Activated T-cell treated with anti-CD3 and anti-CD28 coated beads for 48 hours (primary cell): ENCODE data around the gene MAN1A1.

Experiments used
- DNase-seq: peaks from one replicate; pipeline ENCODE4 v3.0.0-alpha.2; 2020; ENCODE audit warnings: low read depth

The MAN1A1 gene

DNA sequence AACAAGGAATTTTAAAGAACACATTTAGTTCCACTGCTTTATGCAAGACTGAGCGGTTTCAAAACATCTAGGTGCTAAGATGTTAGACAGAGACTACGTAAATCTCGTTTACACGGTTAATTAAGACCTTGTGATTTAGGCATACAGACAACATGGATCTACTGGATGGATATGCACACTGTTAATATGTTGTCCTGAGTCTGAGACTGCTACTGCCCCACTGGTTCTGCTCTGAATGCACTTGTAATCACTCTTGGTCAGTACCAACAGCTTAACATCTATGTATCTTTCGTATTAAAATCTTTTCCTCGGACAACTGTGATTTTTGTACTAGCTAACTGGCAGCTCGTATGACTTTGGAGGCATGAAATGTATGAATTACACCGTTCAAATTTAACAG is 3.1 kb downstream of the MAN1A1 start:
- no peak for DNase-seq

DNA sequence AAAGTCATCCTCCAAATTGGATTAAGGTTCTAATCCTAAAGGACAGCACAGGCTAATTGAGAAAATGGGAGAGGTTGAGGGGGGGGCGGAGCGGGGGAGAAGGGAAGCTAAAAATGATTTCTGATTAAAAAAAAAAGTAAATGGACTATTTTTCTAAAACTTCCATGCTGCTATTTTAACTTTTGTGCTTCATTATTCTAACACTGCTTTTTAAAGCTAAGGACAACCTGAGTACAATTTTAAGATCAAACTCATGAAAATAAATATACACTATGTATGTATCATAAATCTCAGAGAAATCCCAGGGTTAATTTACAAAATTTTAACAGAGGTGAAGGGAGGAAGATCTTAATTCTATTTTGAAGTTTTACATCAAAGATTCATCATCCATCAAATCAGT is 4.4 kb downstream of the MAN1A1 start:
- no peak for DNase-seq

DNA sequence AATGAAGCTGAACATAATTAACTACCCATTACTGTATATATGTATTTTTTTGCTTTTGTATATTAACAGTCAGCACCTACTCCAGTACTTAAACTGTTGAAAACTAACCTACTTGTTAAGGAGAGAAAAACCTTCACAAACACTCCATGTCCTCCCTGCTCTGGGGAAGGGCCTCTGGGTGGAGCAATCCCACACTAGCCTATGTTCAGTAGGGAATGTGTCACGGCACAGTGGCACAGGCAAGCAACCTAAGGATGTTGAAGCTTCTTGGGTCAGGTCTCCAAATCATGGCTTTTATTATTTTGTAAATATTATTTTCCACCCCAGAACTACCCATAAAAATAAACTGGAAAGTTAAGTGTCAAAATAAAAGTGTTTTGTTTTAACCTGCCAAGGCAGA is 5.3 kb downstream of the MAN1A1 start:
- no peak for DNase-seq

DNA sequence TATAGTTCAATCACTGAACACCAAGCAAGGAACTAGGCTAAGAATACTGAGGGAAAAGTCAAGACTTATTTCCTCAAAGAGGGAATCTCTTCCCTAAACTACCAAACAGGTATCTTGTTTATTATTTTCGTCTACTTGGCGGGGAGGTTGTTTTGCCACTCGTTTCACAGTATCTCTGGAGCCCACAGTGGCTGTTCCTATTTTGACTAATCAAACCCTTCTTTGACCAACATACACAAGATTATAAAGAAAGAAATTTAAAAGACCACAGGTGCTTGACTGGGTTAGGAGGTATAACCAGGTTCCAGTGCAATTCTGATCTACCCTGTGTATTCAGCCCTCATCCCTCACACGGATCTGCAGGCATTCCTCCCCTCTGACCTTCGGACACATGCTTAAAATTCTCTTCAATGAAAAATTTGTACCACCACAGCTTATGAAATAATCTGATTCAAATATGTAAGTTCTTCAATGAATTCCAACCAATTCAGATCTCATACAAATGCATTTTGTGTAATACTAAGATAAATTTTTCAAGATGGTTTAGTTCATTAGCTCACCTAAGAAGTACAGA is 5.9 kb downstream of the MAN1A1 start:
- no peak for DNase-seq

DNA sequence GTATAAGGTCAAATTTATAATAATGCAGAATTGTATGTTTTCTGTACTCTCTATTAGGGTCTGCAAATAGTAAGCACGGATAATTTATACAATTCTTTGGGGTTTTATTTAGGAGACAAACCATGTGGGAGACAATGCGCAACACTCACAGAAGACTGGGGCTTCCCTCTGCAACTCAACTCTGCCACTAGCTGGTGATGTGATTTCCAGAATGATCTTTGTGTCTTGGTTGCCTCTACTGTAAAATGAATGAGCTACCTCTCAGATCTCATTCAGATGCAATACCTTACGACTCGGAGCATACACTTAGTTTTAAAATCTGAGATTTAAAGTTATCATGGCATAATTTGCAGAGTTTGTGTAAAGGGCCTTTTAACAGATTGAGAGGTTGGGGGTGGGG is 6.4 kb downstream of the MAN1A1 start:
- DNase-seq, result no peak

DNA sequence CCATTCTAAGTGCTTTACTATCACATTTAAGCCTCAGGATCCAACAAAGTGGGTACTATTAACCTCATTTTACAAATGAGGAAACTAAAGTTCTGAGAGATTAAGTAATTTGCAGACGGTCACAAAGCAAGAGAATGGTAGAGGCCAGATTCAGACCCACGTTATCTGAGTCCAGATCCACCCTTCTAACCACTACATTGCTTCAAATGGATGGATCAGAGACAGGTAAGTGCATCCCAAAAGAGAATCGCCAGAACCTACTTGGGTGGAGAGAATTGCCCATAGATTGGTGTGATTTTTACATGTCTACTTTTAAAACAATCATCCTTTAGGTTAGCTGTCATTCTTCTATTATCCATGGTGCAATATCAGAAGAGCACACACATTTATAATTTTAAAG is 7.1 kb downstream of the MAN1A1 start:
- no peak for DNase-seq

DNA sequence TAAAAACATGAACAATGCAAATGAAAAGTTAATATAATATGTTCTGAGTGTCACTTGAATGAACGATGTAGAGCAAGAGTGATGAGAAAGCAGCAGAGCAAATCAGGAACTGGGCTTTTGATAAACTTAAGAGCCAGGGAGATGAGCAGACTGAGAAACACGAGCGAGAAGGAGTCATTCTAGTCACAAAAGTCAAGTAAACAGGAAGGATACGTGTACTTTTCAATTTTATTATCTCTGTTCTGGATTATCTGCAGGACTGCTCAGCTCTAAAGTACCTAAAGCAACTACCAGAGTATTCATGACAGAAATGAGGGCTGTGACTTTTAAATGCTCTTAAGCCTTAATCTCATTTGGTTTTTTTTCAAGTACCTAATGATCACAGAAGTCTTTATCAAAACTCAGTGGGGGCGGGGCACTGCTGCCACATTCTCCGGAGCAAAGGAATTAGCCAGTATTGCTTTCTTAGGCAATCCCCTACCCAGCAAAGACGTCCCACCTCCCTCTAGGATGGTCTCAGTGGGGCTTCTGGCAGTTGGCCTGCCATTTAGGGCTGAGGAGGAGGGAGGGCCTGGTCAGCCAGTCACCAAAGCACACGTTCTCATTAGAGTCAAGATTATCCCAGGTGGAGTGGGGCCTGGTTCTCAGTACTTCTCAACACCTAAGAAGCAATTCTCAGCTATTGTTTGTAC is 8.6 kb downstream of the MAN1A1 start:
- DNase-seq, result no peak

DNA sequence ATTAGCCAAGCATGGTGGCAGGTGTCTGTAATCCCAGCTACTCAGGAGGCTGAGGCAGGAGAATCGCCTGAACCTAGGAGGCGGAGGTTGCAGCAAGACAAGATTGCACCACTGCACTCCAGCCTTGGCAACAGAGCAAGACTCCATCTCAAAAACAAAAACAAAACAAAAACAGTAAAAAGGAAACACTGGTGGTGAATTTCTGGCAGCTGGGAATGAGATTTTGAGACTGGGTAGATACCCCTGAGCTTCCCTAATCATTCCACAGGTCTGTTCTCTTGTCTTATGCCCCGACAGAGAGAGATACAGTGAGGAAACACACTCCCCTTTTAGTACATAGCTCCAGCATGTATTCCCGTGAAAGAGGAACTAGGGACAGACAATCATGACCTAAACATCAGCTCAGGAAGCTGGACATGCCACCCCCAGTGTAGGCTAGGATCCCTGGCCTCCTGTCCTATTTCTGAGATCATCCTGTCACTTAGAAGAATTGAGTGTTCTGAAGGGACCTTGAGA is 9.6 kb downstream of the MAN1A1 start:
- DNase-seq, result no peak

DNA sequence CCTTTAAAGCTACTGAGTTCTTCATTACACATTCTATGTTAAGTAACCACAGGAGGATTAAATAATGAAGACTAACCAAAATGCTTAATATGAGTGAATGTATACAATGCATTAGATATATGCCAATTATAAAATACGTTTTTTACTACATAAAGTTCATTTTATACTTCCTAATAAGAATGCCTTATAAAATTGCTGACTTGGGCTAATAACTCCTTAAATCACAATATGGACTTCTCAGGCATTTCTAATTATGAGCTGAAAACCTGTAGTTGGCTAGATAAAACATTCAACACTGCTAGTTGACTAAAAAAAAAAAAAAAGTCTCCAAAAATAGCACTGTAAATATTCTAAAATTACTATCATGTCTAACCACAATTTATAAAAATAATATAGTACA is 11.8 kb downstream of the MAN1A1 start:
- DNase-seq, result no peak

DNA sequence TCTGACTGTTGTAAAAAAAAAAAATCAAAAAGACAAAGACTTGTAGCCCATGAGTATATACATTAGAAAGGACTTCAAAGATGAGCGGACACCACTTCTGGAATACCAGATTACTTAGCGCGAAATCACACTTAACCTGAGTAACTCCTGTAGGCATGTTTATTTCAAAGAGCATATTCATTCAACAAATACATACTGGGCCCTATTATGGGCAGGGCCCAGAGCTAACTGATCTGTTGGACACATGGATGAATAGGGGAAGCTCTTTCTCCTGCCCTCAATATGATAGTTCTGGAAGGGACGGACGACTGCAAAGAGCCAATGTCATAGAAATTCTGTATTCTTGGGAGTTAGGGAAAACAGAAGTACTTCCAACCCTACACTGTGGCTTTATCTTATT is 12.3 kb downstream of the MAN1A1 start:
- no peak for DNase-seq

DNA sequence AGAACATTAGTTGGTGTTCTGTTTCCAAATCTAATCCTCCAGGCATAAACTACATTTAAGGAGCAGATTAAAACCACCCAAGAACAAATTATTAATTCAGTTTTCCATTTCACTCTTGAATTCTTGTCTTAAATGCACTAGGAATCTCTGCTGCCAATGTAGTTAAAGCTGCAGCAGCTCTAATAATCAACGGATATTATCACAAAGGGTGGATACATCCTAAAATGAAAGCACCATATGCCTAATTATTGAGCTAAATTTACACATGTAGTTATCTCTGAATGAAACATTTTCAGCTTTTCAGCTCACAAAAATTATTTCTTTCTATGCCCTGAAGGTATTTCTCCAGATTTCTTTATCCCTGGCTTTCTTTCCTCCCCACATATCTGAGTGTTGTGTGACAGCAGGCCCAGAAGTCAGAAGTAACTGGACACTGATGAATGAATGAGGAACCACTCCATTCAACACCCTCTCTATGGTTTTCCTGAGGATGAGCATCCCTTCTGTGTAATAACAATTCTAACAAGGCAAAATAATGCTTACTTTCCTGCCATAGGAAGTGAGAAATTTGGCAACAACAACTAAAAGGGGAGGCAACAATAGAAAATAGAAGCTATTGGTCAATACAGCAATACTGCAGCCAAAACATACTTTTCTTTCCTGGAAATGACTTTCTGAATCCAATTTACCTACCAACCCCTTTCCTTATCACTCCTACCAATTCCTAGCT is 14.9 kb downstream of the MAN1A1 start:
- no peak for DNase-seq

DNA sequence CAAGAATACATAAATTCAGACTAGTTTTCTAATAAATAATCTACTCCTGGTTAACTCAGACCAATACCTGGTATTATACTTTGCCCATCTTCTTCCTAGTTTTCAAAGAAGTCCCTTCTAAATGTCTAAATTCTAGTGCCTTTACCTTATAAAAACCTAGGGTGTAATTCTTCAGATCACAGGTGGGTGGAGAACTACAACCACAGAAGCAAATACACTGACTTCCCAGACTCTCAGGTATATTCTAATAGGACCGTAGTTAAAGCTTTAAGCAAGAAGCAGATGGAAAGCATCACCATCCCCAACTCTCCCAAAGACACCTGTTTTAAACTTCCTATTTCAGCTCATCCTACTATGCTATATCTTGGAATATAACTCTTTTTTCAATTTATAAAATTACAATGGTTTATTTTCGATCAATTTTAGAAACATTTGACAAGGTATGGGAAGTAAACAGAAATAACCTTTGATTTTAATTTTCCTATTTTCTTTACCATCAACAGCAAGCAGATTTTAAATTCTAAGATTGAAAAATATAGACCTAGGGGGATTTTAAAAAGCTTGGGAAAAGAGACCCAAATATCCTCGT is 15.8 kb downstream of the MAN1A1 start:
- DNase-seq, result no peak

DNA sequence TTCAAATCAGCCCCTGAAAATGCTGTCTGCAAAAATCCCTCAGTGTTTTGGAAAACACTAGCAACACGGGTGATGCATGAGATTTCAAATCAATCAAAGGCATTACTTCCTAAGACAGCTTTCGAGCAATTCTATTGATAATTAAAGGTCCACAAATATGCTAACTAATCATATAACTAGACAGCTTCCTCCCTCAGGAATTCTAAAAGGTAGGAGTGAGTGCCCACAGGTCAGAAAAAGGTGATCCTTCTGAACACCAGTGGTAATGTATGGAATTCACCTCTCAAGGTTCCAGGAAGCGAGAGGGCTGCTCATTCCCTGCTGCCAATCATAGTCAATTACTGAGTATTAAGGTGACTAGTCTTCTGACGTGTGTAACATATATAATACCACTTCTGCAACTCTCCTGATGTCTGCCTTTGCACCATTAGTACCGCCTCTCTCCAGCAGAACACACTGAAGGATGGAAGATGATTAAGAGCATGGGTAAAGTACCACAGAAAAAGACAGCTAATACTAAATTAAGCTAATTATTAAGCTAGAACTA is 16.4 kb downstream of the MAN1A1 start:
- DNase-seq, result no peak

DNA sequence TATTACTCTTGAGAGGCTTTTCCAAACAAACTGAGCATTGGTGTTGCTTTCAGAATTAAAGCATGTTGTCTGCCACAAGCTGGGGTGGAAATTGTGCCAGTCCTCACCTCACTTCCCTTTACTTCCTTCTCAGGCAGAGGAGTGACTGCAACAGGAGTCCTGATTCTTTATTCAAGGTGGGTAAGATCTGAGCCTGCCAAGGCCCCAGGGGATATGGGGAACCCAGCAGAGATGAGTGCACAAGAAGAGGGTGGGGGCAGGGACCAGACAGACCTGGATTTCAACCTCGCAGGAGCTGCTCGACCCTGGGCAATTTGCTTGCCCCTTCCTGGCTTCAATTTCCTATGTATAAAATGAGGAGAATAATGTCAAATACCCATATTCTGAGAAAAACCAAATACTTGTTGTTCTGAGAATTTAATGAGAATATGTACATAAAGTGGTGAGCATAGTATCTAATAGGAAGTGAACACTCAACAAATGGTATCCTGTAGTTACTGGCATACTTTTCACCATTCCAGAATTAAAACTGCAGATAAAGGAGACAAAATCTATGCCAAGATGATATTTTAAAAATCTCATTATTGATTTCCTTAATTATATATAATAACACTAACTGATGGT is 17.8 kb downstream of the MAN1A1 start:
- DNase-seq, result no peak

DNA sequence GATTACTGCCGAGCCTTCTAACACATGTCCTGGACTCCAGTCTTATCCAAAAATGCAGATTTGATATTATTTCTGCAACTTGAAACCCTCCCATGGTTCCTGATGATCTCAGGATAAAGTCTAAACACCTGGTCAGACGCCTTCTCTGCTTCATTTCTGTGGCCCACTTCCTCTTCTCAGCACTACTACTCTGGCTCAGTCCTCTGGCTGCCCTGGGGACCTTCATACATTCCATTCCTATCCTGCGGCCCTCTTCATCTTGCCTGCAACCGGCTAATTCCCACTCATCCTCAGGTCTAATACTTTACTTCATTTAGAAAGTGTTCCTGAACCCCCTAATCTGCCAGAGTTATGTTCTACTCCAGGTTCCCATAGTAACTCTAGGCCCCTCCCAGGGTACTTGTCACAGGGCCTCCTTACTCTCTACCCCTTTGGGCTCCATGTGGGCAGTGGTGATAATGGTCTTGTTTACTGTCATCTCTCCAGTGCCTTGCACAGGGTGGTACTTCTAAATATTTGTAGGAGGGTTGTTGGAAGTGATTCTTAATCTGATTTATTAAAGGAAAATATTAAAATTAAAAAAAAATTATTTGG is 18.9 kb downstream of the MAN1A1 start:
- DNase-seq, result no peak

DNA sequence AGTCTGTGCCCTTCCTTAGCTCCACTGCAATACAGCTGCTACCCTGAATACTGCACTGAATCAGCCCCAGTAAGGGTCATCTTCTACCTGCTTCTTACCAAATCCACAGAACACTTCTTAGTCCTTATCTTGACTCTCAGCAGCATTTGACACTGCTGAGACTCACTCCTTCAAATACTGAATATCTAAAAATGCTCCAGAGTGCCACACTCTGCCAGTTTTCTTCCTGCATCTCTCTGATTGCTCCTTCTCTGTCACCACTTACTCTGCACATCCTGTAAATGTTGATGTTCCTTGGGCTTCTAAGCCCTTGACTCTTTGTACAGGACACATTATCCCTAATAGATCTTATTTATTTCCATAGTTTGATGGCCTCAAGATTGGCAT is 19.8 kb downstream of the MAN1A1 start:
- DNase-seq, result no peak

DNA sequence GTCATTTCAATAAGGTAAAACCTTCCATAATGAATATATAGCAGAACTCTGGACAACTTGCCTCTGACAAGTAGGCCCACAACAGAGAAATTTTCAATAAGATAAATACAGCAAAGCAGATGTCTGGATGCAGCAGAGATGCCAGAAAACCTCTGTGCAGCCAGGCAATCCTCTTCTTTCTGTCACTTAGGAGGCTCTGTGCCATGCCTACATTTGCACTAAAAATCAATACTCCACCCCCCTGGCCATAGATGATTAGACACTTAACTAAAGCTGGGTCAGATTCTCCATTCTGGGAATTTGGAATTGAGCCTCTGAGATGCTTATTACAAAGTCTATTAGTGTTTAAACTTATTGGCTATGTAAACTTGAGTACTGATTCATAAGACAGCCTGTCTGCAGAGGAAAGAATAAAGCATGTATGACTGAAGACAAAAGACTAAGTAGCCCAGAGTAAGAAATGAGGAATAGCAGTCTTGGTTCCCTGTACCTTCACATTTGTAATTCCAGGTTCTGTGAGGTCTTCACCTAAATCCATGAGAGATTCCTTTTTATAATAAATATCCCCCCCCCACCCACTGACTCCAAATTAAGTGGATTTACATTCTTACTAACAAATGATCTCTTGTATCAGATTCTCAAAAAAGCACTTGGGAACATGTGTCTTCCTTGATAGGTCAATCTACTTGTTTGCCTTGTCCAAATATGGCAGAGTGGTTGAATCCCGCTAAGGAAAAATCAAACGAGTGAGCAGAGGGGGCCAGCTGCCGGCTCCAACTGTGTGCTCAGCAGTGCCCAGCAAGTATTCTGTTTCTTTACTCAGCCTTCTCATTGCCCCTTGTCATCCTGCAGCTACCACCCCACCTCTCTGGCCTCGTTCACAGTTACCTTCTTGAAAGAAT is 20.4 kb downstream of the MAN1A1 start:
- no peak for DNase-seq

DNA sequence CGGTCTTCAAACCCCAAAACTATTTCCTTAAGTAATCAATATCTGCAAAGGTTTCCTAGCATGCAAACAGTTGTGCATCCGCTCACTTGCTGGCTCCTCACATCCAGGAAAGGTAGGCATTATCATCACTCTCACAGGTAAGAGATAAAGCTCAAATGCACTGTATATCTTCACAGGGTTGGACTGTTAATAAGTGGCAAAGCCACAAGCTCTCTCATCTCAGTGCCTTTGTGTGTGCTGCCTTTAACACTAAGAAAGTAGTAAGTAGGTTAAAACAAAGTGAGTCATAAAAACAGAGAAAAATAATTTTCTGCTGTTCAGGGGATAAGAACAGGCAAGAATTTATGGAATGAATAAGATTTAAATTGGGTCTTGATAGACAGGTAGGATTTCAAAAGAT is 21.3 kb downstream of the MAN1A1 start:
- DNase-seq, result no peak

DNA sequence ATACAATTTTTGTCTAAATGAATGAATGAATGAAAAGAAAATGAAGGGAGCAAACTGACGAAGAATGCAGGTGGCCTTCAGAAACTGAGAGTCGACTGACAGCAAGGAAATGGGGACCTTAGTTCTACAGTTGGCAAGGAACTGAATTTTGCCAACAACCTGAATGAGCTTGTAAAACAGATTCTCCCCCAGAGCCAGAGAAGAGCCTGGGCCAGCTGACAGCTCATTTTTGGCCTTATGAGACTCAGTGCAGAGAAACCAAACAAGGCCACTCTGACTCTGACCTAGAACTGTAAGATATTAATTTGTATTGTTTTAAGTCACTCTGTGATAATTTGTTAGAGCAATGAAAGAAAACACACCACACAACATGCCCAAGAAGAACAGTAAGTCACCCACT is 21.8 kb downstream of the MAN1A1 start:
- DNase-seq, result no peak

DNA sequence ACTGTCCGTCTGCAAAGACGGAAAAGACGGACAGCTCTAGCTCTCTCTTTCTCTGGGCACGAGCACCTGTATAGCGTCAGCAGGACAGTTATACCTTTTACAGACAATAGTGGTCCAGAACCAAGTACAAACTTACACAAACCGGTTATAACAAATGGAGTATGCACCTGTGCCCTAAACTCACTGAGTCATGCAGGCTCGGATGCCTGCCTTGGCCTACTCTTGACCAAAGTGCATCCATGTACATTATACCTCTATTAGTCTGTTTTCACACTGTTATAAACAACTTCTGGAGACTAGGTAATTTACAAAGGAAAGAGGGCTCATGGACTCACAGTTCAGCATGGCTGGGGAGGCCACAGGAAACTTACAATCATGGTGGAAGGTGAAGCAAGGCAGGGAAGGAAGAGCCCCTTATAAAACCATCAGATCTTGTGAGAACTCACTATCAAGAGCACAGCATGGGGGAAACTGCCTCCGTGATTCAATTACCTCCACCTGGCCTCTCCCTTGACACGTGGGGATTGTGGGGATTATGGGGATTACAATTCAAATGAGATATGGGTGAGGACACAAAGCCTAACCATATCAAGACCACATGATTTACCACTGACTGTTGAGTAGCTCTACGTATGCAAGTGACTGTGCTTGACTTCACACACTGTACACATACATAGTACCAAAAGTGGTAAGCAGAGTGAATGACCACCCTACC is 23.1 kb downstream of the MAN1A1 start:
- no peak for DNase-seq
